HG03457 (cell line): ENCODE measurements around the gene TMUB2.
A peak's percentile ranks its signal among the peaks of the same experiment; 100 is the strongest.
"Not testable (repeated sequence)": the region's sequence is repeated elsewhere in the genome, so short reads cannot be mapped to it uniquely, and the experiment has no call there.

ENCODE experiments used
- ATAC-seq: cut with Tn5 transposase; IDR thresholded peaks from one replicate; pipeline ENCODE4 v1.9.1; 2021; ENCODE audit warnings: moderate number of reproducible peaks; ENCODE audit not compliant: unreplicated experiment

The TMUB2 gene

DNA sequence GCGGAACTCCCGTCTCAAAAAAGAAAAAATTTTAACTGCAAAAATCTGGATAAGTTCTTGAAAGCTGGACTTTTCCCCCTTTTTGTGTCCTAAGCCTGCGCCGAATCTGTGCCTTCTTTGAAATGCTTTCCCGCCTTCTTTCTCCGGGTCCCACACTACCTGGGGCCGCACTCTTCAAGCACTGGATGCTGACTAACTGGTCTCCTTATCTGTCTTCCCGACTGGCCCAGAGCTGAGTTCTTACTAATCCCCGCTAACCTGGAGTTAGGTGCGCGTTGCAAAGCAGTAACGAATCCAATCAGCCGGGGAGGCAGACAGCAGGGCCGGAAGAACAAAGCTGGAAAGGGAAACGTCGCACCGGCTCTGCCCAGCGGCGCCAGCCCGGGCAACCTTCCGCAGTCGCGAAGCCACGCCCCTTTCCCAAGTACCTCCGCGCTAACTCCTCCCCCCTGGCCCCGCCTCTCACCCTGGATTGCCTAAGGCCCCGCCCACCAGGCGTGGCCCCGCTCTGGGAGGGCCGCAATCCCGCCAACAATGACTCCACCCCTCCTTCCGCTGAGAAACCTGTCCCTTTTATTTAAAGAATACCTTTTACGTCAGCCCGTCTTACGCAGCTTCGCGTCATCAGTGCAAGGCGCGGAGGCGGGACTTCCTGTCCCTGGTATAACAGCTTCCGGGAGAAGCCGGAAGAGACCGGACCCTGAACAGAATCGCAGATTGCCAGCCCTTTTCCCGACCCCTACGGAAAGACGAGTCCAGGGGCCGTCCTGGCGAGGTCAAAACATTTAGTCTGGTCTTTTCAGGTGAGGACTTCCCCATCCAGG, at the start of gene TMUB2:
Gene TMUB2, plus strand, starts transcription at position 666 of the 824 bp plus-strand sequence. CDS start 737 bp downstream, outside the sequence.
- ATAC-seq: peak; percentile 72

DNA sequence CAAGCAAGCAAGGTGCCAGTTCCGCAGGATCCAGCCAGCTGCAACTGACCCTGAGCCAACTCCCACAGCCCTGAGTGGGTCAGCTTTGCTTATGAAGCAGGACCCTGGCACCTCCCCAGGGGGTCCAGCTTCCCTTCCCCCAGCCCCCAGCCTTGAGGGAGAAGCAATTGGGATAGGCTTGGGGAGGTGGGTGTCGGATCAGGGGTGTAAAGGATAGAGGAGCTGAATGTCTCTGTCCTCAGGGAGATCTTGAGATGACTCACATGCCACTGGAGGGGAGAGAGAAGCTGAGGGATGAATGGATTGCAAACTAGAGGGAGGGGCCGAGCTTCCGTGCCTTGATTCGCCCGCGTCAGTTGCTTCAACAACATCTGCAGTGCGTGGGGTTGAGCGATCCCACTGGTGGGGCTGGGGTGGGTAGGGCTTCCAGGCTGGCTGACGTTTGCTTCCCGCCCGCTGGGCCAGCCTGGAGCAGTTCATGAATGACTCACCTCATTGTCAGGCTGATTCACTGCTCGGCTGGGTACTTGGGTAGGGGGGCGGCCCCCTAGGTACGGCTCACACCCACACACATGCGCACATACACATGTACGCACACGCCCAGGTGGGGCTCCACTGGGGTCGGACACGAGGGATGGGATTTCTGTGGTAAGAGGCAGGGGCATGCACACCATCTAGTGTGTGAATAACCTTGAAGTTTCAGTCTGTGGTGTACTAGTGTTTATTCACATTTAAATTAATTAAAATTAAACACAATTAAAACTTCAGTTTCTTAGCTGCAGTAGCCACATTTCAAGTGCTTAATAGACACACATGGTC, 48.7 kb upstream of the TMUB2 start:
- ATAC-seq: no peak

DNA sequence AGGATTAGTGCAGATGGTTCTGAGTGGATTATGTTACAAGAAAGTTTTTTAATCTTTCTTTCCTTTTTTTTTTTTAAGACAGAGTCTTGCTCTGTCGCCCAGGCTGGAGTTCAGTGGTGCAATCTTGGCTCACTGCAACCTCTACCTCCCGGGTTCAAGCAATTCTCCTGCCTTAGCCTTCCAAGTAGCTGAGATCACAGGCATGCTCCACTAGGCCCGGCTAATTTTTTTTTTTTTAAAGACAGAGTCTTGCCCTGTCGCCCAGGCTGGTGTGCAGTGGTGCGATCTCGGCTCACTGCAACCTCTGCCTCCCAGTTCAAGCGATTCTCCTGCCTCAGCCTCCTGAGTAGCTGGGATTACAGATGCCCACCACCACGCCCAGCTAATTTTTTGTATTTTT, 42.9 kb upstream of the TMUB2 start:
- ATAC-seq: not testable (repeated sequence)

DNA sequence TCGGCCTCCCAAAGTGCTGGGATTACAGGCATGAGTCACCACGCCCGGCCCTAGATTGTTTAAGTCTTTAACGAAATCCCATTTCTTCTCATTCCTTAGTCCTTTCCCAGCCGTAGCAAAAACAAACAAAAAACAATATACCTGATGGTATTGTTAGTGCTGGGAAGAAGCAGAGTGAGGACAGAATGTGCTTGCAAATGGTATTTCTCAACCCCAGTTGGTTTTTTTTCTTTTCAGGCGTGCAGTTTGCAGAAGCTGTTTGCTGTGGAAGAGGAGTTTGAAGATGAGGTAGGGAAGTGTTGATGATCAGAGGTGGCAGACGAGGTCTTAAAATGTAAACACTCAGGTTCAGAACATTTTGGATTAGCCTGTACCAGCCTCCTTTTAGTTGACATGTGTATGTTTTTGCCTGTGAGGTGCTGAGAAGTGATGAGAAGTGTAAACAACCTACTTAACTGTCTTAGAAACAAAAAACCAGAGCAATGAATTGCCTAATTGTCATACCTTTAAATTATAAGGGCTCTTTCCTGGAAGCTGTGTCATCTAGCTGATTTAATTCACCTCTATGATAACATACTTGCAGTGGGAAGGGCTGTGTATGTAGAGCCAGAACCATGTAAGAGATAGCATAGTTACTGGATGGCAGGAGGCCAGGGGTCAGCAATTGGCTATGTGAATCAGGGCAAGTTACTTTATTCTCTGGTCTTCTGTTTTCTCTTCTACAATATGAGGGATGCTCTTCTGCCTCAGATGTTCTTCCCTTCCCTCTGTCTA, 41.6 kb upstream of the TMUB2 start:
- ATAC-seq: no peak

DNA sequence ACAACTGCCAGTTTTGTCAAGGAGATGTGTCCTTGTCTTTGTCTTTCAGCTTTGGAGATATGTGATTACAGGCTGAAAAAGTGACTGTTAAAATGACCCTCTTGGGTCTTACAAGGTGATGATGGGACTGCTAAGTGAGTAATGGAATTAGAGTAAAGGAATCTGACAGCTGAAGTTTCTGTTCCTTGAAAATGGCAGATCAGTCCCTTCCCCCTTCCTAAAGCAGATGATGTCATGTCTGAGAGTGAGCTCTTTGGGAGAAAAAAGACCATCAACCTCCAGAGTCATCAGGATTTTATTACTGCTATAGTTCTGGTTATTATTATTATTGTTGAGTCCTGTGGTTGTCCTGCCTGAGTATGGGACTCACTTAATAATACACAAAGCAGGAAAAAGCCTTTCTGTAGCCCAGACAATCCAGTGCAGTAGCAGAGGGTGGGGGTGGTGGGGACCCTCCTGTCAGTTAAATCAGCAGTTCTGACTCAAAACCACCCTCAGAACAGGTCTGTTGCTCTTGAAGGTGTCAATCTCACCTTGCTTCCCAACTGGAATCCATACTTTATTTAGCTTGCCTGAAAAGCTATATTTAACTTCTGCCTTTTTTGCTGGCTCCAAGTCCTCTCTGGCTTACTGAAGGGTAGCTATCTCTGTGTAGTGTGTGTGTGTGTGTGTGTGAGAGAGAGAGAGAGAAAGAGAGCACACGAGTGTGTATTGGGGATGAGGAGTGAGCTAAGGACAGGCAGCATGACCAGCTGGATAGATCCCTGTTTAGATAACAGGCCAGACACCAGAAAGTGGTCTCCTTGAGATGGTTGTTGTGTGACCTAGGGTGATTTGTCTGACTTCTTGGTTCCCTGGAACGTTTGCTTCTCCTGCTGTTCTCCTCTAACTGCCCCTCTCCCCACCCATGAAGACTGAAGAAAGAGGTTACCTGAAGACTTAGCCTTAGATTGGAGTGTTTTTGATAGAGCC, 40.1 kb upstream of the TMUB2 start:
- ATAC-seq: no peak

DNA sequence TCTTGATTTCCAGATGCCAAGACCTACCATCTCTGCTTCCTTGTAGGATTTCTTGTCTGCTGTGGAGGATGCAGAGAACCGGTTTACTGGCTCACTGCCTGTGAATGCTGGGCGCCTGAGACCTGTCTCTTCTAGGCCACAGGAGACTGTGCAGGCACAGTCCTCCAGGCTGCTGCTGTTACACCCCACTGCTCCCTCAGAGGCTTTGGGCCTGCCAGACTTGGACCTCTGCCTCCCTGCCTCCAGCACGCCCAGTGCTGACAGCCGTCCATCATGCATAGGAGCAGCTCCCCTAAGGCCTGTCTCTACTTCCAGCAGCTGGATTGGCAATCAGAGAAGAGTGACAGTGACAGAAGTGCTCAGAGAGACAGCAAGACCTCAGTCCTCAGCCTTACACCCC, 39.0 kb upstream of the TMUB2 start:
- no peak for ATAC-seq

DNA sequence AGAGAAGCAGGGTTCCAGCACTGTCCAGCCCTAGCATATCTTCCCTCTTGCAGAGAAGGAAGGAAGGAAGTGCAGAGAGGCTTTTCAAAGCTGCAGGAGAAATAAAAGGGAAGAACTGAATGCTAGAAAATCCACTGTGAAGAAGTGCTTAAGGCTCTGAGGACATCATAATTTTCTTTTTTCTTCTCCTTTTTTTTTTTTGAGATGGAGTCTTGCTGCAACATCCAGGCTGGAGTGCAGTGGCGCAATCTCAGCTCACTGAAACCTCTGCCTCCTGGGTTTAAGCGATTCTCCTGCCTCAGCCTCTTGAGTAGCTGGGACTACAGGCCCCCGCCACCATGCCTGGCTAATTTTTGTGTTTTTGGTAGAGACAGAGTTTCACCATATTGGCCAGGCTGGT, 37.7 kb upstream of the TMUB2 start:
- ATAC-seq: not testable (repeated sequence)

DNA sequence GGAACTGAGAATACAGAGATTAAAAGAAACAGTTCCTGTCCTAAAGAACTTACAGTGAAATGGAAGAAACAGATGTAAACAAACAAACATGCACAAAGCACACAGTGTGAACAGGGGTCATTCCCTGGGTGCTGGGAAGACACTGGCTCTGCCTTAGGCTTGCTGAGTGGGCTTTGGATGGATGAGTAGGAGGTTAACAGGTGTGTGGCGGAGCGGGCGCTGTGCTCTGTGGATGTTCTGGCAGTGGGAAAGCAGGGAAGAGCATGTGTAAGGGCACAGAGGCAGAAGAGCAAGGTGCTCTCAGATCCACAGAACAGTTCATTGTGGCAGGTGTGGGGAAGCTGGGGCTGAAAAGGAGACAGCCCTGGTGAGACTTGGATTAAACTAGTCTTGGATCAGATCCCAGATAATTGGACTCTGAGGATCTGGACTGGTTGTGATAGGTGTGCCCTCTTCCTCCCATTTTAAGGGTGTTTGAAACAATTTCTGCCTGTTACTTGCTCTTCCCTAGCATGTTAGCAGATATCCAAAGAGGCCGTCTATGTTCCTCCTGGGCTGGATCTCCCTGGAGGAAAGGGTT, 36.9 kb upstream of the TMUB2 start:
- no peak for ATAC-seq

DNA sequence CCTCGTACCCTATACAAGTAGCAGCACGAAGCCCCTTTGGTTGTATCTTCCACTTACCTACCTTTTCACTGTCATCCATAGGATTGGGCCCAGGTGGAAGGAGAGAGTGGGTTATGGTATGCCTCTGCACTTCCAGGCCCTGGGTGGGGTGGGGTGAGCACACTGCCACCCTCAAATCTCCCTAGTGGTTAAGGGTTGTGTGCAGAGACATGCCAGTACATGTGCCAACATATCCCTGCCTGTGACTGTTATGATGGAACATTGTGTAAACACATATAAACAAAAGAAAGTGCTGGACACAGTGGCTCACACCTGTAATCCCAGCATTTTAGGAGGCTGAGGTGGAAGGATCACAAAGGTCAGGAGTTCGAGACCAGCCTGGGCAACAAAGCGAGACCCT, 33.9 kb upstream of the TMUB2 start:
- ATAC-seq: no peak

DNA sequence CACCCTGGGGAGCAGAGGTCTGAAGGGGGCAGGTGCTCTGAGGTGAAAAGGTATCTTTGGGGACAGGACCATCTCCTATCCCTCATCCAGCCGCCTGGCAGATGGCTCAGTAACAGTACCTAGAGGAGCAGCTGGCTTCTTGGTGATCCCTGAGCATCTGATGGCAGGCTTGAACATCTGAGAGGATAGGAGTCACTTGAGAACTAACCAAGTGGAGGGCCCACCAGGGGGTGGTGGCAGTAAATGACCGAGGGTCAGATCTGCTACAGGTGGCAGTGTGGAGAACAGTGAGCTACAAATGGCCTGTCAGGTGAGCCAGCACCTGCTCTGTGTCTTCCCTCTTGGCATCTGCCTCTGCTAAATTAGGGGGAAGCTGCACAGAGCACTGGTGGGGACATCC, 31.3 kb upstream of the TMUB2 start:
- no peak for ATAC-seq

DNA sequence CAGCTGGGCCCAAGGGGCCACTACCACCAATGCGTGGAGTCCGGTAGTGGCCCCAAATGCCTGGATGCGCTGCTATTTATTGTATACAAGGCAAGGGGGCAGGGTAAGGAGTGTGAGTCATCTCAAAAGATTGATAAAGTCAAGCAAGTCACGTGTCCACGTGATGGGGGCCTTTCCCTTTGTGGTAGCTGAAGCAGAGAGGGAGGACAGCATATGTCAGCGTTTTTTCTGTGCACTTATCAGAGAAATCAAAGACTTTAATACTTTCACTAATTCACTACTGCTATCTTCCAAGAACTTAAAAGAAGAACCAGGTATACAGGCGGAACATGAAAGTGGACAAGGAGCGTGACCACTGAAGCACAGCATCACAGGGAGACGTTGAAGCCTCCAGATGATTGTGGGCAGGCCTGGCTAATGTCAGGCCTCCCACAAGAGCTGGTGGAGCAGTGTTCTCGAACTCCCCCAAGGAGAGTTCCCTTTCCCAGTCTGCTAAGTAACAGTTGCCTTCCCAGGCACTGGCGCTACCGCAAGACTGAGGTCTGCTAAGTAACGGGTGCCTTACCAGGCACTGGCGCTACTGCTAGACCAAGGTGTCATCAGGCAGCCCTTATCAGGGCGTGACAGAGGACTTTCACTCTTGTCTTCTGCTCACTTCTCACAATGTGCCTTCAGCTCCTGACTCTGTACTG, 27.1 kb upstream of the TMUB2 start:
- no peak for ATAC-seq

DNA sequence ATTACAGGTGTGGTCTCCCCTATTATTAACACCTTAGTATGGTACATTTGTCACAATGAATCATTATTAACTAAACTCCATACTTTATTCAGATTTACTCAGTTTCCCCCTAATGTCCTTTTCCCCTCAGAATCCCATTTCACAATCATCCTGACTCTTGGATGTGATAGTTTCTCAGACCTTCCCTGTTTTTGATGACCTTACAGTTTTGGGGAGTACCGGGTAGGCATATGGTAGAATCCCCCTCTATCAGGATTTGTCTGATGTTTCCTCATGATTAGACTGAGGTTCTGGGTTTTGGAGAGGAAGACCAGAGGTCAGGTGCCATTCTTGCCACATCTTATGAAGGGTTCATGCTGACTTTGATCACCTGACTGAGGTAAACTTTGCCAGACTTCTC, 22.3 kb upstream of the TMUB2 start:
- no peak for ATAC-seq

DNA sequence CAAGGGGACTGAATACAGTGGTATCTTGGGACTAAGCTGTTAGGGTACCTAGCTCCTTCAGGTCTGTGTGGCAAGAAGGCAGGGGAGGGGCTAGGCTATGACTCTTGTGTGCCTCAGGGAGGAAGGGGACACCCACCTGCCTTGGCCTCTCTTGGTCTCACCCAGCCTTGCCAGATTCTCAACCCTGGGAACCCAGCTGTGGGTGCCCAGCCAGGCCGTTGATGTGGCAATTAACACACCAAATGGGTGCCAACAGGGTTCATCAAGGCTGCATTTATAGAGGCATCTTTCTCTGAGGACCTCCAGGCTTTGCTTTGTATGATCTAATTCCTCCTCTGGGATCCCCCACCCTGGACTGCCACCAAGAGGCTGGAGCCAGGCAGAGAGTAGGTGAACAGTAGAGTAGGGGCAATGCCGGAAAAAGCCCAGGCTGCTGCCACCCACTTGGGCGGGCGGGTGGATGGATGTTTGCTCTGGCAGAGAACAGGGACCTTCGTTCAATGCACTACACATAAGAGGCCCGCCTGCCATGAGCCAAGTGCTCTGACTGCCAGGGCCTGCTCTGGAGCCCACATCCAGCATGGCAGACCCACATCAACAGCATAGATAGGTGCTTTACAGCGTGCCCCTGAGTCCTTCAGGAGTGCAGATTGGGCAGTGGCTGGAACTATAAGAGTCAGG, 19.5 kb upstream of the TMUB2 start:
- no peak for ATAC-seq

DNA sequence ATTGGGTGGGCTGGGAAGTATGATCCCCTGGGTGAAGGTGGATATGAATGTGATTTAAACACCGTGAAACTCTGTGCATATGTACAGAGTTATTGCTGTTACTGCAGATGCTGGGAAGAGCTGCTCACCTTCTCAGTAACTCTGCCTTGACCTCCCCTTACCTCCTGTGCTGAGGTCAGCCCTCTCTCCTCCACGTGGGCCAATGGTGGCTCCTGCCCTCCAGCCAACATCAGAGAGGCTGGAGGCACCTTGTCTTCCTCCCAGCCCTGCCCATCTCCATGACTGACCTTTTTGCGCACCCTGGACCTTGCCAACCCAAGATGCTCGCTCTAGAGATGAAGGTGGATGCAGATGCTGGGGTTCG, 16.7 kb upstream of the TMUB2 start:
- no peak for ATAC-seq

DNA sequence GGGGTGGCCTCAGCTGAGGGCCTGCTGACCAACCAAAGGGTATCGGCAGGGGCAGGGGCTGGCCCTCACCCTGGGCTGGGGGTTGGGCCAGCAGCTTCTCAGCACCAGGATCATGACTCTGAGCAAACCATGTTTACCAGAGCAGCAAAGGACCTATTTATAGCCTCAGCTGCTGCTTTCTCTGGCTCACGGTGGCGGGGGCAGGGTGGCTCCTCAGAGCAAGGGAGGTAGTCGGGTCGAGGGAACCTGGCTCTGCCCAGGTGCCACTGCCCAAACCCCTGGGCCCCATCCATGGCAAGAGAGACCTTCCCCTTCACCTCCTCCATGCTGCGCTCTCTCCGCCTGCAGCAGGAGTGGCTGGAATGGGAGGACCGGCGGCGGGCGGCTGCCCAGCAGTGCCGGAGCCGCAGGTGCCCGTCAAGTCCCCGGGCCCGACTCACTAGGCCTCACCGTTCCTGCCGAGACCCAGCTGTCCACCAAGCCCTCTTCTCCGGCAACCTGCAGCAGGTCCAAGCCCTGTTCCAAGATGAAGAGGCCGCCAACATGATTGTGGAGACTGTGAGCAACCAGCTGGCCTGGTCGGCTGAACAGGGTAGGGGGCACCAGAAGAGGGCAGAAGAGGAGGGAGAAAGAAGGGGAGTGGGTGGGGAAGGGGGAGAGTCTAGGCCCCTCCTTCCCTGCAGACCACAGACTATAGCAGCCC, 16.1 kb upstream of the TMUB2 start, which contains the start of gene ASB16:
Gene ASB16, plus strand, starts transcription at position 206 of the 703 bp plus-strand sequence. Its CDS starts 86 bp downstream, at position 292.
- ATAC-seq: no peak

DNA sequence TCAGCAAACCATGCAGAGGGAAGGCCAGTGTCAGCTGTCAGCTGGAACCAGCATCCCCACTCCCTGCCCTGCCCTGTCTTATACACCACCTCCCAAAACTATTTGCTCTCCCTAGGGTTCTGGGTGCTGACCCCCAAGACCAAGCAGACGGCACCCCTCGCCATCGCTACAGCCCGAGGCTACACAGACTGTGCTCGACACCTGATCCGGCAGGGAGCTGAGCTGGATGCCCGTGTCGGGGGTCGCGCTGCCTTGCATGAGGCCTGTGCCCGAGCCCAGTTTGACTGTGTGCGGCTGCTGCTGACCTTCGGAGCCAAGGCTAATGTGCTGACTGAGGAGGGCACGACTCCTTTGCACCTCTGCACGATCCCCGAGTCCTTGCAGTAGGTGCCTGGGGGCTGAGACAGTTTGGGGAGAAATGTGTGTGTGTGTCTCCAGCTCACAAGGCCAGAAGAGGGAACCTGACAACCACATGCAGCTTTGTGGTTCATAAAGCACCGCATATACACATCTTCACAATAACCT, 14.8 kb upstream of the TMUB2 start:
- ATAC-seq: no peak

DNA sequence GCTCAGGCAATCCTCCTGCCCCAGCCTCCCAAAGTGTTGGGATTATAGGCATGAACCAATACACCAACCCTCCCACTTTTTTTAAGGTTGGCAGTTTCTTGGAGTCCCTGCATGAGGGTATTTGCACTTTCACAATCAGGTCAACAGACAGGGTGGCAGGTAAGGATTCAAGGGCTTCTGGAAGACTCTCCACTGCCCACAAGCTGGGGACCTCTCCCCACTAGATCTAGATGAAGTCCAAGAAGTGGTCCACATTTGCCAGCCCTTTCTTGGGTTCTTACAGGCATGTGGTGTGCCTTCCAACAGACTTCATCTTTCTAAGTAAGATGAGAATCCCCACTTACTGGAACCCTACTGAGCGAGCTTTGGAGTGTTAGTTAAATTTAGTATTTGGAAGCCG, 12.3 kb upstream of the TMUB2 start:
- ATAC-seq: no peak

DNA sequence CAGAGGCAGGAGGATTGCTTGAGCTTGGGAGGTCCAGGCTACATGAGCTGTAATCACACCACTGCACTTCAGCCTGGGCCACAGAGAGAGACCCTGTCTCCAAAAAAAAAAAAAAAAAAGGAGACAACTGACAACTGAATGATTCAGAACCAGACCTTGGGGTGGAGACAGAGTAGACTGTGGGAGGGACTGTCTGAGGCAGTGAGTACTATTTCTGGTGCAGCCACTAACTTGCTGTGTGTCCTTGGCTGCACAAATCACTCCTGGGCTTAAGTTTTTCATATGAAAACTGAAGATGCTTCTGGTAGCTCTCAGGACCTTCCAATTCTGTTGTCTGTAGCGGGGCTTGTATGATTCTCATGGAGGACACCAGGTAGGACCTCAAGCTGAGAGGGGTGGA, 10.5 kb upstream of the TMUB2 start:
- no peak for ATAC-seq
